CD4-positive, alpha-beta T cell (primary cell): ENCODE data around the gene XRCC3. TPM values are rescaled to one million over a fixed set of nuclear protein-coding genes. Genes with fewer than 3 reads are reported as not detected.

Experiments
- ATAC-seq: fragments of 200-7000 bp; cut with Tn5 transposase; one replicate; pipeline ENCODE4 v1.10.0; 2022; ENCODE audit warnings: mild to moderate bottlenecking; ENCODE audit not compliant: poor library complexity
- CTCF ChIA-PET: fragments of 350-600 bp; sonication (Branson Sonifier 250); formaldehyde crosslinking; loops from one replicate; lab custom pipeline; 2021; ENCODE audit warnings: antibody characterized with exemption, inconsistent platforms; lab: Charles Lee
- POLR2A ChIA-PET: fragments of 350-600 bp; sonication (Branson Sonifier 250); formaldehyde crosslinking; loops from one replicate; lab custom pipeline; 2021; ENCODE audit warnings: antibody characterized with exemption, inconsistent platforms; lab: Charles Lee
- DNase-seq, 14 experiments: peaks; one replicate each; pipeline ENCODE4 v3.0.0-alpha.2; 2013 to 2020; ENCODE audit warnings: mixed read lengths in 2 of 14
- H3K27ac ChIP-seq, 2 donors: one replicate each; pipeline versions ENCODE4 v1.5.1 to v1.7.0; 2013; ENCODE audit warnings: low read length in 2 of 2, low read depth in 1 of 2, mild to moderate bottlenecking in 1 of 2
- H3K27me3 ChIP-seq, 2 experiments: 1 replicate in 1 of 2; 2 replicates in 1 of 2; pipeline versions ENCODE4 v1.6.1 to v1.7.0; 2013; ENCODE audit warnings: low read length in 2 of 2, control low read depth in 1 of 2, mild to moderate bottlenecking in 1 of 2, moderate library complexity in 1 of 2; ENCODE audit not compliant: insufficient read depth in 2 of 2, control insufficient read depth in 1 of 2
- H3K36me3 ChIP-seq: one replicate; pipeline ENCODE4 v1.6.1; 2013; ENCODE audit warnings: low read length, control low read depth; ENCODE audit not compliant: insufficient read depth
- H3K4me1 ChIP-seq: one replicate; pipeline ENCODE4 v1.6.1; 2013; ENCODE audit warnings: low read length, control low read depth; ENCODE audit not compliant: insufficient read depth
- H3K4me3 ChIP-seq: one replicate; pipeline ENCODE4 v1.5.1; 2013; ENCODE audit warnings: mild to moderate bottlenecking, low read length, moderate library complexity
- H3K9me3 ChIP-seq, 2 experiments: 1 replicate in 1 of 2; 2 replicates in 1 of 2; pipeline versions ENCODE4 v1.6.1 to v1.7.0; 2013; ENCODE audit warnings: low read length in 2 of 2, mild to moderate bottlenecking in 2 of 2, control low read depth in 1 of 2, moderate library complexity in 1 of 2; ENCODE audit not compliant: control insufficient read depth in 1 of 2, insufficient read depth in 1 of 2
- H3K27ac Mint-ChIP-seq: one replicate; pipeline ENCODE4 v1.8.0; 2020; ENCODE audit warnings: mixed read lengths
- H3K27me3 Mint-ChIP-seq: one replicate; pipeline ENCODE4 v1.8.0; 2021; ENCODE audit warnings: mixed read lengths
- H3K36me3 Mint-ChIP-seq: one replicate; pipeline ENCODE4 v1.8.0; 2021; ENCODE audit warnings: low read depth, mixed read lengths
- H3K4me1 Mint-ChIP-seq: one replicate; pipeline ENCODE4 v1.8.0; 2021; ENCODE audit warnings: low read depth, mixed read lengths
- H3K4me3 Mint-ChIP-seq: one replicate; pipeline ENCODE4 v1.8.0; 2020; ENCODE audit warnings: mild to moderate bottlenecking, mixed read lengths
- H3K9me3 Mint-ChIP-seq: one replicate; pipeline ENCODE4 v1.8.0; 2020; ENCODE audit warnings: mixed read lengths
- CTCF ChIP-seq: fragments of 200-600 bp; IDR thresholded peaks from one replicate; pipeline ENCODE4 v1.8.0; 2022; ENCODE audit warnings: antibody characterized with exemption, mild to moderate bottlenecking
- intact Hi-C, 2 experiments: fragments of 100-400 bp; cut with DNase I in 1 of 2; cut with micrococcal nuclease in 1 of 2; formaldehyde crosslinking; loops; one replicate each; pipeline versions ENCODE4 v1.15.1 to v1.9.0; 2023 to 2025; cut with DNase I, micrococcal nuclease
- total RNA-seq, 174 experiments: library from RNA in 2 of 174; stranded (reverse) in 2 of 174; gene quantifications; one replicate each; pipeline ENCODE4 v1.2.3 and lab custom pipeline; 2021 to 2026

Gene XRCC3
- total RNA-seq, 2 experiments from 2014 or later: 4.6 to 4.8 TPM

GRCh38 chr14:103724116-103724515 lies 8.9 kb upstream of the XRCC3 start:
- intact Hi-C loops: no loop called here
- ChIA-PET POLR2A (no interaction called here), CTCF (no interaction called here)
- Mint-ChIP-seq H3K4me3 (no peak overlapping the region), H3K36me3 (peaks cover 6% of the 10 kb centered on the region), H3K27ac (no peak overlapping the region), H3K4me1 (peaks cover 13% of the 10 kb centered on the region), H3K27me3 (no peaks in the 10 kb centered on the region), H3K9me3 (no peaks in the 10 kb centered on the region)
- no peak overlapping the region for H3K4me3 ChIP-seq
- H3K9me3 ChIP-seq: no peaks in the 10 kb centered on the region
- peaks cover 14% of the 10 kb centered on the region for H3K36me3 ChIP-seq
- no peak for ATAC-seq
- DNase-seq: no peak
- no peak for TF ChIP-seq CTCF
- no peak overlapping the region for H3K27ac ChIP-seq
- peaks cover 8% of the 10 kb centered on the region for H3K4me1 ChIP-seq
- no peaks in the 10 kb centered on the region for H3K27me3 ChIP-seq

GRCh38 chr14:103723748-103724081 lies 8.5 kb upstream of the XRCC3 start:
- Histone ChIP-seq H3K27ac (no peak overlapping the region), H3K9me3 (no peaks in the 10 kb centered on the region), H3K27me3 (no peaks in the 10 kb centered on the region), H3K4me1 (peaks cover 8% of the 10 kb centered on the region), H3K36me3 (peaks cover 10% of the 10 kb centered on the region), H3K4me3 (no peak overlapping the region)
- peaks cover 16% of the 10 kb centered on the region for H3K4me1 Mint-ChIP-seq
- H3K36me3 Mint-ChIP-seq: peaks cover 2% of the 10 kb centered on the region
- H3K27me3 Mint-ChIP-seq: no peaks in the 10 kb centered on the region
- H3K9me3 Mint-ChIP-seq: no peaks in the 10 kb centered on the region
- DNase-seq (no peak), ATAC-seq (no peak)
- POLR2A ChIA-PET: no interaction called here
- no peak overlapping the region for H3K4me3 Mint-ChIP-seq
- intact Hi-C loops: no loop called here
- CTCF ChIA-PET: no interaction called here
- no peak overlapping the region for H3K27ac Mint-ChIP-seq
- no peak for TF ChIP-seq CTCF

- POLR2A ChIA-PET: interaction anchor here (0.7 kb wide), 1 partner anchor 54 kb away, joined by 3 read pairs; no protein-coding TSS in a partner anchor
- H3K27ac ChIP-seq: no peak overlapping the region
- H3K4me1 ChIP-seq: peaks cover 13% of the 10 kb centered on the region
- Mint-ChIP-seq H3K36me3 (no peaks in the 10 kb centered on the region), H3K9me3 (no peaks in the 10 kb centered on the region), H3K27me3 (no peaks in the 10 kb centered on the region), H3K4me3 (no peak overlapping the region), H3K4me1 (peaks cover 35% of the 10 kb centered on the region), H3K27ac (no peak overlapping the region)
- no peak overlapping the region for H3K4me3 ChIP-seq
- H3K27me3 ChIP-seq: no peaks in the 10 kb centered on the region
- intact Hi-C loops: no loop called here
- CTCF ChIA-PET: interaction anchor here (0.7 kb wide), 1 partner anchor 17 kb away, joined by 4 read pairs; no protein-coding TSS in a partner anchor
- no peaks in the 10 kb centered on the region for H3K36me3 ChIP-seq
- H3K9me3 ChIP-seq: no peaks in the 10 kb centered on the region
- no peak for ATAC-seq
- no peak for DNase-seq
- TF ChIP-seq CTCF: no peak
Observed at GRCh38 chr14:103721334-103722120, 6.3 kb upstream of the XRCC3 start.
